H1 (cell line): Measurements from ENCODE around the gene ARHGEF16. TPM values are rescaled to one million over a fixed set of nuclear protein-coding genes. Genes with fewer than 3 reads are reported as not detected.

Source experiments
- CTCF ChIA-PET: fragments of 300-600 bp; sonication (Branson Sonifier 250); formaldehyde crosslinking; loops from one replicate; lab custom pipeline; 2021; ENCODE audit not compliant: partially characterized antibody; lab: Charles Lee
- POLR2A ChIA-PET: fragments of 300-600 bp; sonication (Branson Sonifier 250); formaldehyde crosslinking; loops from one replicate; lab custom pipeline; 2021; ENCODE audit warnings: inconsistent platforms; ENCODE audit not compliant: partially characterized antibody; lab: Charles Lee
- DNase-seq, 2 experiments: peaks; one replicate each; pipeline versions ENCODE4 v3.0.0 to v3.0.0-alpha.2; 2010 to 2022; ENCODE audit warnings: low spot score in 2 of 2, low read depth in 1 of 2, mixed read lengths in 1 of 2
- FAIRE-seq: peaks from 2 replicates; lab custom pipeline; 2011; peaks lifted over from hg19 to GRCh38; lab: Jason Lieb, UNC
- H2AFZ ChIP-seq: 2 replicates; pipeline ENCODE4 v1.8.1; 2012; ENCODE audit warnings: low read length, inconsistent platforms
- H2AK5ac ChIP-seq: 2 replicates; pipeline ENCODE4 v1.6.1; 2013; ENCODE audit warnings: low read depth, low read length
- H2BK120ac ChIP-seq: replicated peaks from 2 replicates; pipeline ENCODE3; 2013; ENCODE audit warnings: low read depth, low read length, inconsistent platforms
- H2BK12ac ChIP-seq: 2 replicates; pipeline ENCODE4 v1.6.1; 2013; ENCODE audit warnings: low read depth, low read length
- H2BK15ac ChIP-seq: 2 replicates; pipeline ENCODE4 v1.6.1; 2013; ENCODE audit warnings: low read length
- H2BK20ac ChIP-seq: 2 replicates; pipeline ENCODE4 v1.6.1; 2013; ENCODE audit warnings: low read length
- H2BK5ac ChIP-seq: 2 replicates; pipeline ENCODE4 v1.6.1; 2013; ENCODE audit warnings: low read depth, low read length
- H3K14ac ChIP-seq: 2 replicates; pipeline ENCODE4 v1.6.1; 2013; ENCODE audit warnings: inconsistent platforms; ENCODE audit not compliant: insufficient read length
- H3K18ac ChIP-seq: 2 replicates; pipeline ENCODE4 v1.6.1; 2013; ENCODE audit warnings: low read length; ENCODE audit errors: extremely low read depth
- H3K23ac ChIP-seq: 2 replicates; pipeline ENCODE4 v1.6.1; 2013; ENCODE audit warnings: inconsistent platforms; ENCODE audit not compliant: insufficient read length
- H3K23me2 ChIP-seq: 2 replicates; pipeline ENCODE4 v1.6.1; 2013; ENCODE audit warnings: low read depth, low read length
- H3K27ac ChIP-seq: 2 replicates; pipeline ENCODE4 v1.6.1; 2011; ENCODE audit warnings: low read depth, low read length, inconsistent platforms
- H3K27me3 ChIP-seq, 4 experiments: replicated peaks in 1 of 4; 1 replicate in 1 of 4; 2 replicates in 3 of 4; pipeline versions ENCODE4 v1.6.1 to v1.8.1; 2011 to 2013; ENCODE audit warnings: low read length in 3 of 4, mild to moderate bottlenecking in 3 of 4, inconsistent platforms in 2 of 4, mixed read lengths in 2 of 4, moderate library complexity in 1 of 4; ENCODE audit not compliant: control insufficient read depth in 3 of 4, insufficient read depth in 3 of 4; ENCODE audit errors: extremely low read depth in 1 of 4
- H3K36me3 ChIP-seq, 4 experiments: 2 replicates each; pipeline versions ENCODE4 v1.6.1 to v1.8.1; 2011 to 2013; ENCODE audit warnings: mild to moderate bottlenecking in 4 of 4, low read length in 3 of 4, moderate library complexity in 2 of 4, control low read depth in 1 of 4, inconsistent platforms in 1 of 4; ENCODE audit not compliant: insufficient read depth in 4 of 4, control insufficient read depth in 2 of 4
- H3K4ac ChIP-seq: replicated peaks from 2 replicates; pipeline ENCODE3; 2013; ENCODE audit warnings: low read length, low read depth, mixed read lengths, inconsistent platforms; ENCODE audit not compliant: insufficient read length
- H3K4me1 ChIP-seq, 4 experiments: replicated peaks in 1 of 4; 1 replicate in 1 of 4; 2 replicates in 3 of 4; pipeline versions ENCODE4 v1.6.1 to v1.8.1; 2011 to 2013; ENCODE audit warnings: low read length in 3 of 4, inconsistent platforms in 2 of 4, mixed read lengths in 1 of 4; ENCODE audit not compliant: insufficient read depth in 4 of 4, control insufficient read depth in 3 of 4
- H3K4me2 ChIP-seq, 2 experiments: 2 replicates each; pipeline versions ENCODE4 v1.6.1 to v1.8.1; 2011 to 2013; ENCODE audit warnings: low read depth in 2 of 2, low read length in 2 of 2, control low read depth in 1 of 2, inconsistent platforms in 1 of 2, mild to moderate bottlenecking in 1 of 2; ENCODE audit not compliant: insufficient read depth in 1 of 2
- H3K4me3 ChIP-seq, 4 experiments: fragments of 200-600, 300-600 bp in 1 of 4; sonication (generic), shearing (Covaris generic), sonication (Bioruptor Twin) in 1 of 4; 2 replicates each; pipeline versions ENCODE4 v1.5.1 to v1.8.1; 2011 to 2016; ENCODE audit warnings: low read length in 4 of 4, low read depth in 3 of 4, control low read depth in 2 of 4, inconsistent platforms in 2 of 4, mild to moderate bottlenecking in 2 of 4, mixed read lengths in 1 of 4, moderate library complexity in 1 of 4; ENCODE audit not compliant: insufficient read depth in 2 of 4; ENCODE audit errors: extremely low read depth in 1 of 4
- H3K56ac ChIP-seq: replicated peaks from 2 replicates; pipeline ENCODE3; 2013; ENCODE audit warnings: low read depth, mild to moderate bottlenecking, mixed read lengths, low read length, inconsistent platforms; ENCODE audit not compliant: insufficient read length
- H3K79me1 ChIP-seq: 2 replicates; pipeline ENCODE4 v1.6.1; 2013; ENCODE audit warnings: low read depth, low read length, control low read depth
- H3K79me2 ChIP-seq, 2 experiments: 2 replicates each; pipeline versions ENCODE4 v1.6.1 to v1.8.1; 2012 to 2013; ENCODE audit warnings: low read length in 2 of 2, mild to moderate bottlenecking in 2 of 2, inconsistent platforms in 1 of 2; ENCODE audit not compliant: insufficient read depth in 2 of 2, control insufficient read depth in 1 of 2
- H3K9ac ChIP-seq, 4 experiments: replicated peaks in 1 of 4; 1 replicate in 1 of 4; 2 replicates in 3 of 4; pipeline versions ENCODE4 v1.6.1 to v1.8.1; 2011 to 2013; ENCODE audit warnings: low read depth in 3 of 4, low read length in 3 of 4, control low read depth in 2 of 4, mild to moderate bottlenecking in 2 of 4, moderate library complexity in 2 of 4, inconsistent platforms in 1 of 4; ENCODE audit errors: extremely low read depth in 1 of 4
- H3K9me3 ChIP-seq, 2 experiments: 2 replicates each; pipeline versions ENCODE4 v1.6.1 to v1.8.1; 2012 to 2013; ENCODE audit warnings: mild to moderate bottlenecking in 2 of 2, moderate library complexity in 2 of 2, control low read depth in 1 of 2, inconsistent platforms in 1 of 2, low read depth in 1 of 2, low read length in 1 of 2, mixed read lengths in 1 of 2; ENCODE audit not compliant: insufficient read depth in 2 of 2
- H4K20me1 ChIP-seq, 2 experiments: replicated peaks in 1 of 2; 2 replicates each; pipeline versions ENCODE3 to v1.8.1; 2011 to 2013; ENCODE audit warnings: inconsistent platforms in 2 of 2, low read length in 2 of 2, mild to moderate bottlenecking in 1 of 2; ENCODE audit not compliant: insufficient read depth in 2 of 2, control insufficient read depth in 1 of 2
- H4K5ac ChIP-seq: 2 replicates; pipeline ENCODE4 v1.6.1; 2013; ENCODE audit warnings: low read length, low read depth, mixed read lengths, inconsistent platforms; ENCODE audit not compliant: insufficient read length
- H4K8ac ChIP-seq: 2 replicates; pipeline ENCODE4 v1.8.0; 2013; ENCODE audit warnings: mild to moderate bottlenecking, moderate library complexity, low read length, inconsistent platforms; ENCODE audit not compliant: insufficient read depth; ENCODE audit errors: extremely low read depth
- H4K91ac ChIP-seq: replicated peaks from 2 replicates; pipeline ENCODE3; 2013; ENCODE audit warnings: low read length, mixed read lengths, inconsistent platforms; ENCODE audit not compliant: insufficient read length
- BRCA1 ChIP-seq: IDR thresholded peaks from 2 replicates; pipeline ENCODE4 v1.6.1; 2012; ENCODE audit warnings: low read depth, low read length, improper control_type of control experiment
- CEBPB ChIP-seq: IDR thresholded peaks from 2 replicates; pipeline ENCODE4 v1.6.1; 2012; ENCODE audit warnings: low read depth, low read length
- CHD1 ChIP-seq: IDR thresholded peaks from 2 replicates; pipeline ENCODE4 v1.6.1; 2012; ENCODE audit warnings: low read depth, low read length, improper control_type of control experiment
- CHD2 ChIP-seq: IDR thresholded peaks from 2 replicates; pipeline ENCODE4 v1.6.1; 2012; ENCODE audit warnings: low read length, improper control_type of control experiment
- FOSL1 ChIP-seq: IDR thresholded peaks from 2 replicates; pipeline ENCODE4 v1.6.1; 2011; ENCODE audit warnings: mild to moderate bottlenecking, low read depth, low read length, moderate library complexity; ENCODE audit not compliant: insufficient read depth
- POLR2A ChIP-seq, 2 experiments: IDR thresholded peaks; 1 replicate in 1 of 2; 2 replicates in 1 of 2; pipeline ENCODE4 v1.6.1; 2011; ENCODE audit warnings: low read depth in 2 of 2, low read length in 2 of 2, mild to moderate bottlenecking in 2 of 2; ENCODE audit errors: control extremely low read depth in 1 of 2
- SIN3A ChIP-seq, 2 experiments: IDR thresholded peaks in 1 of 2; conservative IDR thresholded peaks in 1 of 2; 2 replicates each; pipeline ENCODE4 v1.6.1; 2011 to 2012; ENCODE audit warnings: low read length in 2 of 2, improper control_type of control experiment in 1 of 2, low read depth in 1 of 2, mild to moderate bottlenecking in 1 of 2
- SP1 ChIP-seq: IDR thresholded peaks from 2 replicates; pipeline ENCODE4 v1.6.1; 2011; ENCODE audit warnings: low read depth, low read length
- TBP ChIP-seq: IDR thresholded peaks from 2 replicates; pipeline ENCODE4 v1.6.1; 2011; ENCODE audit warnings: low read depth, low read length, improper control_type of control experiment
- WGBS, 2 experiments: shearing (Covaris generic) in 1 of 2; methylation state at CpG; one replicate each; pipeline versions ENCODE4 v1.1.6 to v1.1.7; 2013 to 2015; ENCODE audit warnings: low lambda C conversion rate in 2 of 2, mixed read lengths in 2 of 2, inconsistent platforms in 1 of 2, low coverage in 1 of 2, missing lambda C conversion rate in 1 of 2; ENCODE audit not compliant: insufficient replicate concordance in 2 of 2, insufficient coverage in 1 of 2, insufficient read length in 1 of 2; ENCODE audit errors: extremely low coverage in 1 of 2, missing lambda C conversion rate in 1 of 2; 5-methylcytosine and 5-hydroxymethylcytosine counted together
- polyA plus RNA-seq, 7 experiments: library from polyadenylated mRNA; depleted of rRNA in 3 of 7; stranded (reverse) in 5 of 7; unstranded in 2 of 7; fragments of >200 nt in 5 of 7; fragments of 200-250 nt in 2 of 7; gene quantifications; 1 replicate in 5 of 7; 2 replicates in 1 of 7; 4 replicates in 1 of 7; pipeline versions ENCODE4 v1.2.1 to v1.2.3, GENCODE V29; 2011 to 2013; ENCODE audit warnings: missing spikeins in 2 of 7, mixed read lengths in 2 of 7
- total RNA-seq: library from RNA; stranded (reverse); fragmentation: NEBNext Ultra II Directional; extraction: Animal tissue kit (Norgen Biotek cat#: 25700); gene quantifications from 2 replicates; pipeline ENCODE4 v1.2.1, GENCODE V29; 2021
- TF ChIP-seq, protein P1 (sequence below): IDR thresholded peaks from 2 replicates; pipeline ENCODE4 v1.6.1; 2012; ENCODE audit warnings: inconsistent platforms

Gene ARHGEF16
- total and polyA plus RNA-seq, 2 of the 8 experiments (the other 6 are each of a cell fraction or from before 2014, with no cell fraction given), result 18.3 to 20.7 TPM

DNA sequence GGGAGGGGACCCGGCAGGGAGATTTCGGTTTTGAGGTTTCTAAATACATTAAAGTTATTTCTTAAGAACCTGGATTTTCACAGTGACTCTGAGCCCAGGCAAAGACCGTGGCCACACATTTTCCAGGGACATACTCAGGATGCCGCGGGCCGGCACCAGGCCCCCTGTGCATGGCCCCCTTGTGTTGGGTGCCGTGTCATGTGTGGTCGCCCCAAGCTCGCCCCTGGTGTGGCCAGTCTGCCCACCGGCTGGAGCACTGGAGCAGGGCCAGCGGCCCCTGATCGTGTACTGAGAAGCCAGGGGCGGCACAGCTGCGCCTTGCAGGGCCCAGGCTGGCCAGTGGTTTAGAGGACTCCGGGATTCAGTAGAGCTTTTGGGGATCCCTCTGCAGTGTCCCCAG, 26.6 kb downstream of the ARHGEF16 start:
- DNase-seq (no peak), FAIRE-seq (no peak)
- H3K36me3 ChIP-seq, result peaks cover 0 to 7% (median 3%) of the 10 kb centered on the region in 4 experiments; a peak in 3 of 8 replicates
- no peak overlapping the region for H3K27ac ChIP-seq
- H2BK120ac ChIP-seq, result no peak overlapping the region
- no peak overlapping the region for H3K18ac ChIP-seq
- no peak overlapping the region for H2BK12ac ChIP-seq
- H4K8ac ChIP-seq, result no peak overlapping the region
- ChIA-PET POLR2A (interaction anchor here (1.0 to 3.0 kb wide), 5 partner anchors 9 to 39 kb away, joined by 3 to 18 read pairs (median 7); partner anchors contain the start of gene ARHGEF16), CTCF (interaction anchor here (0.8 to 4.2 kb wide), 11 partner anchors 9 to 140 kb away, joined by 3 to 41 read pairs (median 6); no protein-coding TSS in a partner anchor)
- no peak overlapping the region for H4K5ac ChIP-seq
- no peak overlapping the region for H3K4ac ChIP-seq
- H4K91ac ChIP-seq, result no peak overlapping the region
- WGBS, 2 experiments, result 79% methylated on average over 12 of the region's 15 CpGs; no CpG with 5 or more reads in 1 of the 2 experiments
- H3K4me3 ChIP-seq, result no peak overlapping the region
- H3K79me2 ChIP-seq, result no peaks in the 10 kb centered on the region
- no peak overlapping the region for H2BK5ac ChIP-seq
- no peaks in the 10 kb centered on the region for H3K23me2 ChIP-seq
- H2AFZ ChIP-seq, result no peak overlapping the region
- H3K27me3 ChIP-seq, result no peaks in the 10 kb centered on the region
- no peaks in the 10 kb centered on the region for H3K79me1 ChIP-seq
- no peak overlapping the region for H3K56ac ChIP-seq
- H2BK15ac ChIP-seq, result no peak overlapping the region
- no peak overlapping the region for H2BK20ac ChIP-seq
- peaks cover 0 to 10% of the 10 kb centered on the region in 2 experiments; a peak in 2 of 4 replicates for H3K9me3 ChIP-seq
- H3K4me2 ChIP-seq, result no peak overlapping the region
- H3K14ac ChIP-seq, result no peak overlapping the region
- H2AK5ac ChIP-seq, result no peak overlapping the region
- H3K9ac ChIP-seq, result no peak overlapping the region
- H4K20me1 ChIP-seq, result peaks cover 2 to 5% of the 10 kb centered on the region in 2 experiments
- no peak overlapping the region for H3K23ac ChIP-seq
- no peaks in the 10 kb centered on the region for H3K4me1 ChIP-seq
- no peak for TF ChIP-seq TBP
- no peak for TF ChIP-seq FOSL1
- TF ChIP-seq POLR2A (IDR thresholded peaks at IDR 0.05; ENCODE audit: control extremely low read depth in 1 of 2, low read depth in 2 of 2, low read length in 2 of 2), result no peak
- no peak for TF ChIP-seq CHD1
- TF ChIP-seq CHD2, result no peak
- TF ChIP-seq CEBPB, result no peak
- no peak for TF ChIP-seq BRCA1
- TF ChIP-seq SP1, result no peak
- TF ChIP-seq SIN3A (conservative IDR thresholded peaks at IDR 0.05 in 1 of 2, IDR thresholded peaks at IDR 0.05 in 1 of 2; ENCODE audit: low read depth in 1 of 2, low read length in 2 of 2), result no peak
- TF ChIP-seq, protein P1, sequence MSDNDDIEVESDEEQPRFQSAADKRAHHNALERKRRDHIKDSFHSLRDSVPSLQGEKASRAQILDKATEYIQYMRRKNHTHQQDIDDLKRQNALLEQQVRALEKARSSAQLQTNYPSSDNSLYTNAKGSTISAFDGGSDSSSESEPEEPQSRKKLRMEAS, result no peak
